Smooth muscle cell (in vitro differentiated cells): Measurements from ENCODE around the gene PHF23. TPM values are rescaled to one million over a fixed set of nuclear protein-coding genes. Genes with fewer than 3 reads are reported as not detected.

Source experiments
- DNase-seq: peaks from one replicate; lab custom pipeline; 2025; ENCODE audit not compliant: unreplicated experiment; lab: John Stamatoyannopoulos, UW
- H2AFZ ChIP-seq: fragments of 200-600 bp; sonication (generic); 2 replicates; pipeline ENCODE4 v1.6.0; 2016; ENCODE audit warnings: antibody characterized with exemption, low read depth, mild to moderate bottlenecking
- H3F3A ChIP-seq: fragments of 200-600 bp; sonication (generic); 2 replicates; pipeline ENCODE4 v1.6.0; 2017; ENCODE audit warnings: antibody characterized with exemption, low read depth
- H3K27ac ChIP-seq: fragments of 200-600 bp; sonication (generic); 2 replicates; pipeline ENCODE4 v1.5.1; 2016; ENCODE audit warnings: low read depth, mild to moderate bottlenecking
- H3K27me3 ChIP-seq: fragments of 200-600 bp; sonication (generic); 2 replicates; pipeline ENCODE4 v1.6.1; 2016; ENCODE audit warnings: low read depth, mild to moderate bottlenecking
- H3K36me3 ChIP-seq: fragments of 200-600 bp; sonication (generic); 2 replicates; pipeline ENCODE4 v1.5.1; 2016; ENCODE audit warnings: low read depth
- H3K4me1 ChIP-seq: fragments of 200-600 bp; sonication (generic); 2 replicates; pipeline ENCODE4 v1.5.1; 2016; ENCODE audit warnings: low read depth
- H3K4me2 ChIP-seq: fragments of 200-600 bp; sonication (generic); 2 replicates; pipeline ENCODE4 v1.6.0; 2016; ENCODE audit warnings: mild to moderate bottlenecking
- H3K4me3 ChIP-seq: fragments of 200-600 bp; sonication (generic); 2 replicates; pipeline ENCODE4 v1.5.1; 2016; ENCODE audit warnings: mild to moderate bottlenecking
- H3K79me2 ChIP-seq: fragments of 200-600 bp; sonication (generic); 2 replicates; pipeline ENCODE4 v1.6.0; 2016; ENCODE audit warnings: low read depth, mild to moderate bottlenecking
- H3K9ac ChIP-seq: fragments of 200-600 bp; sonication (generic); 2 replicates; pipeline ENCODE4 v1.6.0; 2016; ENCODE audit warnings: low read depth
- H3K9me3 ChIP-seq: fragments of 200-600 bp; sonication (generic); replicated peaks from 2 replicates; pipeline ENCODE4 v1.5.1; 2016; ENCODE audit warnings: low read depth
- H4K20me1 ChIP-seq: fragments of 200-600 bp; sonication (generic); 2 replicates; pipeline ENCODE4 v1.6.0; 2016; ENCODE audit warnings: low read depth
- CTCF ChIP-seq: fragments of 200-600 bp; sonication (generic); IDR thresholded peaks from 2 replicates; pipeline ENCODE4 v1.5.1; 2017; ENCODE audit warnings: borderline replicate concordance, mild to moderate bottlenecking, antibody characterized with exemption; ENCODE audit not compliant: insufficient read depth, poor library complexity, severe bottlenecking
- WGBS: methylation state at CpG from one replicate; pipeline ENCODE4 v1.1.7; 2016; ENCODE audit warnings: low lambda C conversion rate; 5-methylcytosine and 5-hydroxymethylcytosine counted together
- polyA plus RNA-seq: library from polyadenylated mRNA; unstranded; fragments of >200 nt; fragmentation: Nextera tagmentation; extraction: Ambion mirVana; gene quantifications from 2 replicates; pipeline ENCODE4 v1.2.1, GENCODE V29; 2016
- total RNA-seq: library from RNA; depleted of rRNA; stranded (reverse); fragments of >200 nt; gene quantifications from 2 replicates; pipeline ENCODE4 v1.2.3, GENCODE V29; 2014

PHF23 gene
- total and polyA plus RNA-seq, 2 experiments from 2014 or later, result 33.8 to 48.5 TPM

- H2AFZ ChIP-seq, result no peak within 1 kb of the TSS
- peak within 1 kb of the TSS; percentile 87 for H3K4me2 ChIP-seq
- TF ChIP-seq CTCF, result no peak
- H3K9me3 ChIP-seq, result no peaks in the 10 kb centered on the region
- no peaks in the 10 kb centered on the region for H3K79me2 ChIP-seq
- H3K36me3 ChIP-seq, result no peaks in the 10 kb centered on the region
- DNase-seq, result no peak
- H3K9ac ChIP-seq, result peak within 1 kb of the TSS; percentile 54
- peak within 1 kb of the TSS; percentile 63 for H3K27ac ChIP-seq
- peak within 1 kb of the TSS; percentile 59 for H3K4me3 ChIP-seq
- peaks cover 5% of the 10 kb centered on the region for H3K4me1 ChIP-seq
- H4K20me1 ChIP-seq, result no peaks in the 10 kb centered on the region
- 6% methylated on average over 42 of the region's 64 CpGs for WGBS
- peaks cover 31% of the 10 kb centered on the region for H3K27me3 ChIP-seq
- H3F3A ChIP-seq, result peaks cover 15% of the 10 kb centered on the region
Measured at GRCh38 chr17:7262192-7262934, 23.1 kb upstream of the PHF23 start, which contains the start of gene CLDN7. TSS of gene CLDN7 (minus strand) at chr17:7262478. CDS start at chr17:7262043, 435 bp downstream.

GRCh38 chr17:7261379-7262191, 22.3 kb upstream of the PHF23 start:
- Histone ChIP-seq H3K79me2 (no peaks in the 10 kb centered on the region), H3K4me1 (peaks cover 5% of the 10 kb centered on the region), H2AFZ (no peak overlapping the region), H3K9me3 (no peaks in the 10 kb centered on the region), H3K4me2 (peak overlapping the region; percentile 87), H3K27me3 (peaks cover 31% of the 10 kb centered on the region), H3K4me3 (peak overlapping the region; percentile 59), H3K27ac (peak overlapping the region; percentile 63), H3K36me3 (no peaks in the 10 kb centered on the region), H4K20me1 (no peaks in the 10 kb centered on the region), H3K9ac (peak overlapping the region; percentile 54), H3F3A (peaks cover 15% of the 10 kb centered on the region)
- TF ChIP-seq CTCF, result no peak
- DNase-seq, result no peak
- 4% methylated on average over 55 of the region's 71 CpGs for WGBS

- Histone ChIP-seq H3F3A (peaks cover 15% of the 10 kb centered on the region), H3K9ac (peak overlapping the region; percentile 54), H3K27me3 (peaks cover 31% of the 10 kb centered on the region), H3K4me3 (peak overlapping the region; percentile 59), H3K9me3 (no peaks in the 10 kb centered on the region), H2AFZ (no peak overlapping the region), H3K36me3 (no peaks in the 10 kb centered on the region), H3K4me2 (peak overlapping the region; percentile 87), H3K27ac (peak overlapping the region; percentile 63), H3K4me1 (peaks cover 5% of the 10 kb centered on the region), H4K20me1 (no peaks in the 10 kb centered on the region), H3K79me2 (no peaks in the 10 kb centered on the region)
- 9% methylated on average over 41 of the region's 54 CpGs for WGBS
- TF ChIP-seq CTCF, result no peak
- DNase-seq, result no peak
Measured at GRCh38 chr17:7260651-7261378, 21.6 kb upstream of the PHF23 start.
